ENCODE measurements around the gene FAM83C.
"Not testable (repeated sequence)": the region's sequence is repeated elsewhere in the genome, so short reads cannot be mapped to it uniquely, and the experiment has no call there.

Gene FAM83C

DNA sequence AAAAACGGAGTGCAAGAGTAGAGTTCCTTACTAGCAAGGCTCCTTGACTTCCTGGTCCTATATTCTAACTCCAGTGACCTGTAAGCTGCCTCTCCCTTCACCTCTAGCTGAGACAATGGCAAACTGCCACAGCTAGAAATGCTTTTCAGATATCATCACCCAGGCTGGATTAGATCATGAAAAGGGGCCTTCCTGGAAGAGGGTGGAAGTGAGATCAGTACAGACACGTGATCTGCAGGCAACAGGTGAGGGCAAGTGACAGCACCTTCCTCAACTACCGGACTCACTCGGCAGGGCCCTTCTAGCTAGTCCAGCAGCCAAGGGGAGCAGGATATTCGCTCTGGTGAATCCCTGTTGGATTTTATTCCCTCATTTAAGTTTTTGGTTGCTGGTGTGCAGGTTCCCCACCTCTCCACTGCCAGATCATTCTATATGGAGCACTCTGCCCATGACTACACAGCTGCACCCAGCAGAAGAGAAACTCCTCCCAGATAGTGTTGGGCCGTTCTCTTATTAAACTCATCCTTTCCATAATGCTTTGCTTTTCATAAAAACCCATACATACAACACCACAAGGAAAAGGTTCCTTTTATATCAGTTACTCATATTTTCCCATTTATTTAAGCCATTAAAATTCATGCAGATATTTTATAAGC is 26.4 kb upstream of the FAM83C start:
- DNase-seq (ENCODE audit: low spot score): no peak

DNA sequence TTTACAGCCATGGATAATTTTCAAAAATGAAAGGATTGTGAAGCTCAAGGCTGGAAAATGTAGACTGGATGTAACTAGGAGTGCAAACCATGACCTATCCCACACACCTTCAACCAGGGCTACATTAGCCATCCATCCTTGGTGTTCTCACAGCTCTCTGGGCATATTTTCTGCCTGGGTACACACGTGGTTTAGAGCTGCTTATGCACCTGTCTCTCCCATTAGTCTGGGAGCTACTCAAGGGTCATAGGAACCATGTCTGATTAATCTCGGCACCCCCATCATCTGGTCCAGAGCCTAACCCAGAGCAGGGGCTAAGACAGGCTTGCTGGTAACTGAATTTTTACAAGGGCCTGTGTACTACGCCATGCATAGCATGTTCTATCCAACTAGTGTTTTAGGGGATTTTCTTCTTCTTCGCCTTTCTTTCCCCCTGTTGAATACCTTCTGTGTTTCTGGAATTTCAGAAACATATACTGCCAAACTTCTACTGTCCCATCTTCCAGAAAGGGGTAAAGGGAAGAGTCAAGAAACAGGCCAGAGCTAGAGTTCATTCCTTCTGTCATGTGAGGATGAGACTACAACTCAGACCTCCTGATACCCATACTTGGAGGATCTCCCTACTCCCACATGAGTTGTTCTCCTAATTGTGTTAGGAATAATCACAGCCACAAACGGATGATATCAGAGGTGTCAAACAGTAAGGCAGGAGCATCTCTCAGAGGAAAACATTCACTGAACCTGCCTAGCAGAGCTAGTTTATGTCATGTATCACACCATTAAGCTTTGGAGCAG is 25.4 kb upstream of the FAM83C start:
- no peak for DNase-seq (ENCODE audit: low spot score)

GRCh38 chr20:35316086-35316485 is 23.9 kb upstream of the FAM83C start:
- DNase-seq (ENCODE audit: low spot score): no peak

DNA sequence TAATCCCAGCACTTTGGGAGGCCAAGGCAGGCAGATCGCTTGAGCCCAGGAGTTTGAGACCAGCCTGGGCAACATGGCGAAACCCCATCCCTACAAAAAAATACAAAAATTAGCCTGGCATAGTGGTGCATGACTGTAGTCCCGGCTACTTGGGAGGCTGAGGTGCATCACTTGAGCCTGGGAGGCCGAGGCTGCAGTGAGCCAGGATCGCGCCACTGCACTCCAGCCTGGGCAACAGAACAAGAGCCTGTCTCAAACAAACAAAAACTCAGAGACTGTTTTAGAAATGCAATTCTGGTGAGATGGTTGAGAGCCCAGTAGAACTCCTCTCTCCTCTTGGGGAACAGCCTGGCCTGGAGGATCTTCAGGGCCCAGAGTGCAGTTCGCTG is 23.4 kb upstream of the FAM83C start:
- DNase-seq (ENCODE audit: low spot score): not testable (repeated sequence)

GRCh38 chr20:35314816-35315631 is 22.8 kb upstream of the FAM83C start:
- DNase-seq (ENCODE audit: low spot score): no peak

DNA sequence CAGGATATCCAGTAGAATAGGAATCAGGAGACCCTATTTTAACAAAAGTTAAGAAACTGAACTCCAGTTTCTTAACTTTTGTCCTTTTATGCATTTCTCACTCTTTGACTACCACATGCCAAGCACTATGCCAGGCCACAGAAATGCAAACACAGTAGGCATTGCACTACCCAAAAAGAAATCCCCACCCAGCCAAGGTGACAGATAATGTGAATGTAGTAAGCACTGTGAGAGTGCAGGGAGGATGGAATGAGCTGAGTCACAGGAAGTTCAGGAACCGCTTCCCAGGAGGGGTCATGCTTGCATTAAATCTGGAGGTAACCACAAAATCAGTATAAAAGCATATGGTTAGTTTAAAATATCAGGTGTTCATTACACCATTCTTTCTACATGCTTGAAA is 20.1 kb upstream of the FAM83C start:
- DNase-seq (ENCODE audit: low spot score): peak; percentile 90

- DNase-seq (ENCODE audit: low spot score): no peak
These were observed 19.6 kb upstream of the FAM83C start for GRCh38 chr20:35311822-35312221.

DNA sequence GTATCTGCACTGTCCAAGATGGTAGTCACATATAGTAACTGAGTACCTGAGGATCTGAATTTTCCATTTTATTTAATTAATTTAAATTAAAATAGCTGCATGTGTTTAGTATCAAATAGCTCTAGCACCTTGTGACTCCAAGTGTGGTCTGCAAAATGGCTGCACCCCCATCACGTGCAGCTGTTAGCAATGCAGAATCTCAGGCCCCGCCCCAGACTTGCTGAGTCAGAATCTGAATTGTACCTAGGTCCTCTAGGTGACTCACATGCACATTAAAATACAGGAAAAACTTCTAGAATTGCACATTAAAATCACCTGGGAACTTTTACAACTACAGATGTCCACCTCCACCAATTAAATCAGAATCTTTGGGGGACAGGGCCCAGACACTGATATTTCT is 19.2 kb upstream of the FAM83C start:
- DNase-seq (ENCODE audit: low spot score): peak; percentile 60

DNA sequence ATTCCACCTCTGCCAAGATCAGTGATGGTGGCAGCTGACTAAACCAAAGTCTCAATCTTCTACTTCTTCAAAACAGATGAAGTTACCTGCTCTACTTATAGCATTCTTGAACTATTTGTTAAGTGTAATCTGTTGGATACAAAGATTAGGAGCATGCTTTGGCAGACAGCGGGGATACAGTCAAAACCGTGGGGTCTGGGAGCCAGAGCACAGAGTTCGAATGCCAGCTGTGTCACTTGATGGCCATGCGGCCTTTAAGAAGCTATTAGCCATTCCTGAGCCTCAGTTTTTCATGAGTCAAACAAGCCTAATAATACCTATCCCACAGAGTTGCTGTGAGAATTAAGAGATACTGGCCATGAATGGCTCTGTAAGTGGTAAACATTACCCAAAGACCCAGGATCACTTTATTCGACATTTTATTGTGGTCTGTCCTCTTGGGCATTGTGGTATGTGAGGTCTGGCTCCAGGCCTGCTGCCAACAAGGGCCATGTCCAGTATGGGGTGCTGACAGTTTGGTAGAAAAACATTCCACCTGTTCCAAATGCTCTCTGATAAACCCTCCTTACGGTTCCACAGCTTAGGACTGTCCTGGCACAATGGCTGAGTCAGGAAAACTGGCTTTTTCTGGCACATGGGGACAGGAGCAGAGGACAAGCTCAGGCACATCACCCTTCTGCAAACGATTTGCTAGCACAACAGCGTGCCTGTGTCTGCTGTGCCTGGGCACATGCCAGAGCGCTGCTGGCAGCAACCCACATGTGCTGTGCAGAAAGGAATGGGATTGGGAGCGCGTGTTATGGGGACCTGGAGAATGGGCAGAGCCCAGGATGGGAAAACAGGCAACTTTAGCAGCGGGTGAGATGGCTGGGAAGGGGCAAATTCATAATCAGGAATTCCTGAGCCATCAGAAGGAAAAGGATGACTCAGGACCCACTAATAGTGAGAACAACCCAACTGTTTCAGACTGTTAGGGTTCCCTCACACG is 15.7 kb upstream of the FAM83C start:
- peak; percentile 86 for DNase-seq (ENCODE audit: low spot score)

DNA sequence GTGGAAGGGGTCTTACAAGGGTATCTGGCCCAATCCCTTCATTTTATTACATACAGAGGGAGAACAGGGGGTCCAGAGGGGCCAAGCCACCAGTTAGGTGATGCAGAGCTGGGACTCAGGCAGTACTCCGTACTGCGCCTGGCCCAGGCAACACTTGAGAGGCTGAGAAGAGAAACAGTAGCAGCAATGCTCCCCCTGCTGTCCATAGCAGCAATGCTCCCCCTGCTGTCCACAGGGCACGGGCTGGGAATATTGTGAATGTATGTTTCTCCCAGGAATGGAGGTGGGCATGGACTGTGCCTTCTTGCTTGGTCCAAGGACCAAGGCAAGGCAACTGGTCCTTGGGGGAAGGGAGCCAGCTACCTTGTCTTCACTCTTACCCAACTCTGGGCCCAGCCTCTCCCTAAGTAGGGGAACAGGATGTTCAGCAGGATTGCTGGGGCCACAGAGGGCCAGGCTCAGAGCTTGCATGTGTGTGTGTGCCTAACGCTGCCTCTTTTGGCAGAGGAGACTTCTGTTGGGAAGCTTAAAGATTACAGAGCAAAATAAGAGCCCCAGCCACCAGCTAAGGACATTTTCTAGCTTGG is 14.8 kb upstream of the FAM83C start:
- DNase-seq (ENCODE audit: low spot score): peak; percentile 79

GRCh38 chr20:35305682-35306556 is 13.7 kb upstream of the FAM83C start:
- DNase-seq (ENCODE audit: low spot score): peak; percentile 100

GRCh38 chr20:35304956-35305355 is 12.7 kb upstream of the FAM83C start:
- DNase-seq (ENCODE audit: low spot score): no peak

DNA sequence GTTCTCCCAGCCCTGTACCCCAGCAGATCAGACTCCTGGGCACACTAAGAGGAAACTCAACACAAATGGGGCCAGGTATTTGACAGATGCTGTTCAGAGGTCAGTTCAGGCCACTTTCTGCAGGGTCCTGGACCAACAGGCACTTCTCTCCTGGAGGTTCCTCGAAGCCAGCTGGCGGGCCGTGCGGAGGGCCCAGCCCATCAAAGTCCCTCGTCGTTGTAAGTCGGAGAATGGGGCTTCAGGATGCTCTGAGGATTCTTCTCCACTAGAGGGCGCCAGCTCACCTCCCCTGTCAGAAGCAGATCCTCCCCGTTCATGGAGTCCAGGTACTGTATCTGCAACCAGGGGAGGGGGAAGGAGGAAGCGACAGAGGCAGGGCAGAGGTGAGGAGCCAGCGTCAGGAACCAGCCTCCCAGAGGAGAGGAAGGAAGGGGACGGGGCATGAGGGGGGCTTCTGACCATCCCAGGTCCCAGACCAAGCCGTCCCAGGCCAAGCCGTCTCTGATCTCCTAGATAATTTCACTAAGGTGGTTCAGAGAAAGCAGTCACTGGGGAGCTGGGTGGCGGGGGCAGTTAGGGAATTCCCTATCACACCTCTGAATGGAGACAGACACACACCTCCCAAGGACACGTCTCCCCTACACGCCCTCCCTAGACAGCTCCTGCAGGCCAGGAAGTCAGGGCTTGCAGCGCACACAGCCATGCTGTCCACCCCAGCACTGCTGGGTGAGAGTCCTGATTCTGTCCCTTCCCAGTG is 11.7 kb upstream of the FAM83C start:
- peak; percentile 90 for DNase-seq (ENCODE audit: low spot score)

GRCh38 chr20:35303382-35303734 is 11.1 kb upstream of the FAM83C start:
- DNase-seq (ENCODE audit: low spot score): no peak

GRCh38 chr20:35302421-35303335 is 10.5 kb upstream of the FAM83C start:
- DNase-seq (ENCODE audit: low spot score): no peak

- no peak for DNase-seq (ENCODE audit: low spot score)
These were observed 9.2 kb upstream of the FAM83C start for GRCh38 chr20:35301426-35301825.

DNA sequence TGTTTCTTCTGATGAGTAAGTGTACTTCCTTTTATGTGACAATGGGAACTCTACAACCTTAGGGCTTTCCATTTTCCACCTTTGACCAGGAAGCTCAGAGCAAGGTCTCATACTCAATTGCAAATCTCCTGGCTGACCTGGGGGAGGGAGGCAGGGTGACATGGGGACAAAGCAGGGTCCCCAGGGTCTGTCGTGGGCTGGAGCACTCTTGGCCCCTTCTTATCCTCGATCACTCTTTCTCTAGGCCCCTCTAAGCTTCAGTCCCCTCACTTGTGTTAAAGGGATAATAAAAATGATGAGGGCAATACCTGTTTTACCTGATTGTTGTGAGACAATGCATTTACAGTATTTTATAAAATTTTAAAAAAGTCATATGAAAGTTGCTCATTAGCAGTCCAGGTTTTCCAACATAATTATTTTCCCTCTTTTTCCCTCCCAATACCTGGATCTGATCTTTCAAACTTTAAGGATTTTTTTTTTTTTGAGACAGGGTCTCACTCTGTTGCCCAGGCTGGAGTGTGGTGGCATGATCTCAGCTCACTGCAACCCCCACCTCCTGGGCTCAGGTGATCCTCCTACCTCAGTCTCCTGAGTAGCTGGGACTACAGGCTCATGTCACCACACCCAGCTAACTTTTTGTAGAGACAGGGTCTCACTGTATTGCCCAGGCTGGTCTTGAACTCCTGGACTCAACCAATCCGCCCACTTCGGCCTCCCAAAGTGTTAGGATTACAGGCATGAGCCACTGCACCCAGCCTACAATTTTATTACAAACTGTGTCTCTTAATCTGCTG is 8.4 kb upstream of the FAM83C start:
- no peak for DNase-seq (ENCODE audit: low spot score)

GRCh38 chr20:35299780-35300179 is 7.6 kb upstream of the FAM83C start:
- no peak for DNase-seq (ENCODE audit: low spot score)
